Measurements from ENCODE around the gene USH1C.

USH1C gene

DNA sequence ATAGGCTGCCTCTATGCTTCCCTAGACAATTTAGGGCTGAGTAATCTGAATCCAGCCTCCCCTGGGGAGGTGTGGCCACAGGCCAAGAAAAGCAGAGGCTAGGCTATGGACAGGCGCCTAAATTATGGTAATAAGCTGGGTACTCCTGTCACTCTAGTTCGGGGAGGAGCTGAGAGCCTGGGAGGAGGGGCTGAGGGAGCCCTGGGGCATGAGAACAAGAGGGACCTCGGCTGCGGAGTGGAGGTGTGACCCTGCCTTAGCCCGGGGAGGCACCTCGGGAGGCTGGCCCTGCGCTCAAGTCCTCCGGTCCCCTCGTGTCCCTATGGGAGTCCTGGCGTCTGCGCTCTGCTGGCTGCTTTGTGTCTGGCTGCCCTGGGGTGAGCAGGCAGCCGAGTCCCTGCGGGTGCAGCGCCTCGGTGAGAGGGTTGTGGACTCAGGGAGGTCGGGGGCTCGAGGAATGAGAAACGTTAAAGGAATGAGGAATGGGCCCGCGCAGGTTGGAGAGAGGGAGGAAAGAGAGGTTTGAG, 2.9 kb upstream of the USH1C start, which contains the start of gene OTOG:
OTOG (plus strand) TSS at position 209 of the 527 bp plus-strand sequence; CDS start at position 323, 114 bp downstream.
- H3K4me3 ChIP-seq (ENCODE audit: extremely low read depth, insufficient read depth, low read length, poor library complexity, severe bottlenecking), result peak within 1 kb of the TSS; percentile 9
- no peaks in the 10 kb centered on the region for H3K36me3 ChIP-seq (ENCODE audit: control insufficient read depth, insufficient read depth, low read length)
- no peak within 1 kb of the TSS for H3K27ac ChIP-seq (ENCODE audit: low read depth, low read length, severe bottlenecking)
- WGBS, 2 experiments (ENCODE audit: insufficient coverage in 2 of 2), result 14 to 18% methylated on average over 17 to 20 of the region's 20 CpGs
- H3K4me1 ChIP-seq (ENCODE audit: control insufficient read depth, insufficient read depth, low read length, poor library complexity, severe bottlenecking), result peaks cover 7% of the 10 kb centered on the region
- H3K9me3 ChIP-seq (ENCODE audit: control insufficient read depth, low read length), result no peaks in the 10 kb centered on the region

- Histone ChIP-seq H3K9me3 (ENCODE audit: control insufficient read depth, low read length) (no peaks in the 10 kb centered on the region), H3K4me3 (ENCODE audit: extremely low read depth, insufficient read depth, low read length, poor library complexity, severe bottlenecking) (no peak overlapping the region), H3K27ac (ENCODE audit: low read depth, low read length, severe bottlenecking) (no peak overlapping the region), H3K4me1 (ENCODE audit: control insufficient read depth, insufficient read depth, low read length, poor library complexity, severe bottlenecking) (peaks cover 7% of the 10 kb centered on the region), H3K36me3 (ENCODE audit: control insufficient read depth, insufficient read depth, low read length) (no peaks in the 10 kb centered on the region)
- WGBS, 2 experiments (ENCODE audit: insufficient coverage in 2 of 2), result 100% methylated on average over 1 of the region's 2 CpGs
These were observed 2.0 kb upstream of the USH1C start for GRCh38 chr11:17546240-17546639.

DNA sequence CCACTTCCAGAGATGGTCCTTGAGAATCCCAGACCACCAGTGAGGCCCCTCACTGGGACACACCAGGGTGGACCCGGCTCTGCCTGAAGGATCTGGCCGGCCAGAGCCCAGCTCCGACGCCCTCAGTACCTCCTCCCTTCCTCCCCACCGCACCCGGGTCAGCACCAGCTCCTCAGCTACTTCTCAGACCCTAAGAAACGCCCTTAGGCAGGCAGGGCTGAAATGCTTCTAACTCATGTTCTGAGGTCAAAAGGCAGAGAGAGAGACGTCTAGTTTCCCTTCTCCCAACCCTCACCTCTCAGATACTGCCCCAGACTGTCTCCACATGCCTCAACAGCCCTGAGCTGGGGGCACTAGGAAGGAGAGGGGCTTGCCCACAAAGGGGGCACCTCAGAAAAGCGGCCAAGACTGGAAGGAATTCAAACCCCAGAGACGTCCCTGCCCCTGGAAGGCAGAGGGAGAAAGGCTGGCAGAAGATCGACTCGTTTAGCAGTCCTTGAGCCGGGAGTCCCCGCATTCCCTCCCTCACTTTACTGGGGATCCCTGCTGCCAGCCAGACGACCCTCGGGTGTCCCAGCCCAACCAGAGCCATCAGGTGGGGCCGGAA, 539 bp downstream of the USH1C start:
- H3K4me1 ChIP-seq (ENCODE audit: control insufficient read depth, insufficient read depth, low read length, poor library complexity, severe bottlenecking), result peaks cover 2% of the 10 kb centered on the region
- no peak overlapping the region for H3K27ac ChIP-seq (ENCODE audit: low read depth, low read length, severe bottlenecking)
- no peaks in the 10 kb centered on the region for H3K9me3 ChIP-seq (ENCODE audit: control insufficient read depth, low read length)
- 69 to 73% methylated on average over 4 to 14 of the region's 17 CpGs for WGBS, 2 experiments (ENCODE audit: insufficient coverage in 2 of 2)
- H3K4me3 ChIP-seq (ENCODE audit: extremely low read depth, insufficient read depth, low read length, poor library complexity, severe bottlenecking), result no peak overlapping the region
- H3K36me3 ChIP-seq (ENCODE audit: control insufficient read depth, insufficient read depth, low read length), result no peaks in the 10 kb centered on the region

GRCh38 chr11:17543041-17543440, 1.2 kb downstream of the USH1C start:
- Histone ChIP-seq H3K4me1 (ENCODE audit: control insufficient read depth, insufficient read depth, low read length, poor library complexity, severe bottlenecking) (peaks cover 2% of the 10 kb centered on the region), H3K36me3 (ENCODE audit: control insufficient read depth, insufficient read depth, low read length) (no peaks in the 10 kb centered on the region), H3K9me3 (ENCODE audit: control insufficient read depth, low read length) (no peaks in the 10 kb centered on the region), H3K27ac (ENCODE audit: low read depth, low read length, severe bottlenecking) (no peak overlapping the region), H3K4me3 (ENCODE audit: extremely low read depth, insufficient read depth, low read length, poor library complexity, severe bottlenecking) (no peak overlapping the region)
- WGBS, 2 experiments (ENCODE audit: insufficient coverage in 2 of 2), result 60% methylated on average over 1 of the region's 2 CpGs; no CpG with 5 or more reads in 1 of the 2 experiments

GRCh38 chr11:17542249-17542648, 2.0 kb downstream of the USH1C start:
- no peak overlapping the region for H3K4me3 ChIP-seq (ENCODE audit: extremely low read depth, insufficient read depth, low read length, poor library complexity, severe bottlenecking)
- H3K36me3 ChIP-seq (ENCODE audit: control insufficient read depth, insufficient read depth, low read length), result no peaks in the 10 kb centered on the region
- no peaks in the 10 kb centered on the region for H3K9me3 ChIP-seq (ENCODE audit: control insufficient read depth, low read length)
- H3K4me1 ChIP-seq (ENCODE audit: control insufficient read depth, insufficient read depth, low read length, poor library complexity, severe bottlenecking), result peaks cover 2% of the 10 kb centered on the region
- H3K27ac ChIP-seq (ENCODE audit: low read depth, low read length, severe bottlenecking), result no peak overlapping the region
- 98 to 100% methylated on average over 4 of the region's 4 CpGs for WGBS, 2 experiments (ENCODE audit: insufficient coverage in 2 of 2)

DNA sequence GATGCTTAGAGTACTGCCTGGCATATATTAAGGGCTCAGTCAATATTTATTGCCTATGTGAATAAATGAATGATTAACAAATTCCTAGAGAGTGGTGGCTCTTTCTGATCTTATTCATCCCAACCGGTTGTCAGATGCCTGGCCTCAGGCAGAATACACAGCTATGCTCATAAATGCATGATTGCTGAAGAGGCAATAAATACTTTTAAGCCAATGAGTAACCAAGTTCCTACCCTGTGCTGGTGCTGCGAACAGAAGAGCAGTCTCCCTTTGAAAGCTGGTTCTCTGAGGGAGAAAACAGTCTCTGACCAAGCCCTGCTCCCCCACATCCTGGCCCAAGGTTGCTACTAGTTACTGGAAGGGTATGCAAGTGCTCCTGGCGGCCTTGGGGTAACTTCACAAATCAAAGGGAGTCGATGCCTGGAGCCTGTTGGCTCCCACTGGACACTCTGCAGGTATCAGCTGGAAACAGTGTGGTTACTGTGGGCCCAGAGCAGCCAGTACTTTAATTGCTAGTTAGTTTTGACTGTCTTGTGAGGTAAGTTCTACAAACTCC, 2.8 kb downstream of the USH1C start:
- Histone ChIP-seq H3K4me3 (ENCODE audit: extremely low read depth, insufficient read depth, low read length, poor library complexity, severe bottlenecking) (no peak overlapping the region), H3K4me1 (ENCODE audit: control insufficient read depth, insufficient read depth, low read length, poor library complexity, severe bottlenecking) (no peaks in the 10 kb centered on the region), H3K9me3 (ENCODE audit: control insufficient read depth, low read length) (no peaks in the 10 kb centered on the region), H3K36me3 (ENCODE audit: control insufficient read depth, insufficient read depth, low read length) (no peaks in the 10 kb centered on the region), H3K27ac (ENCODE audit: low read depth, low read length, severe bottlenecking) (no peak overlapping the region)
- WGBS, 2 experiments (ENCODE audit: insufficient coverage in 2 of 2), result 78 to 79% methylated on average over 3 to 4 of the region's 4 CpGs

- H3K4me3 ChIP-seq (ENCODE audit: extremely low read depth, insufficient read depth, low read length, poor library complexity, severe bottlenecking), result no peak overlapping the region
- H3K4me1 ChIP-seq (ENCODE audit: control insufficient read depth, insufficient read depth, low read length, poor library complexity, severe bottlenecking), result no peaks in the 10 kb centered on the region
- 75 to 86% methylated on average over 3 of the region's 4 CpGs for whole genome bisulfite sequencing, 2 experiments (ENCODE audit: insufficient coverage in 2 of 2)
- H3K9me3 ChIP-seq (ENCODE audit: control insufficient read depth, low read length), result no peaks in the 10 kb centered on the region
- H3K27ac ChIP-seq (ENCODE audit: low read depth, low read length, severe bottlenecking), result no peak overlapping the region
- H3K36me3 ChIP-seq (ENCODE audit: control insufficient read depth, insufficient read depth, low read length), result no peaks in the 10 kb centered on the region
These were observed 3.4 kb downstream of the USH1C start for GRCh38 chr11:17540807-17541206.

DNA sequence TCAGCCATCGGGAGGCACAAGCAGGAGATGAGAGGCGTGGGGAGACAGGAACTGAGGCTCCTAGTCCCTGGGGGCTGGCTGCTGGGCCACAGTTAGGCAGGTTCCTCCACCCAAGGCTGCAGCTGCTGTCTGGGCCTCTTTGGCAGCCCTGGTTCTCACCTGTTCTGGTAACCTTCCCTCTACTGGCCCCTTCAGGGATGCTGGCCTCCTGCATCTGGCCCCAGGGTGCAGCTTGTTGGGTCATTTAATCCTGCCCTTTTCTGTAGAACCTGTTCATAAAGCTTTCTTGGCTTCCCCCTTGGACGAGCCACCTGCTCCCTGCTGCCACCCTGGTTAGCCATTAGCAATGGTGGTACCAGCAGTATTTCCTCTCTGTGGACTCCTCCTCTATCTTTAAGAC, 5.5 kb downstream of the USH1C start:
- no peaks in the 10 kb centered on the region for H3K36me3 ChIP-seq (ENCODE audit: control insufficient read depth, insufficient read depth, low read length)
- H3K27ac ChIP-seq (ENCODE audit: low read depth, low read length, severe bottlenecking), result no peak overlapping the region
- no peaks in the 10 kb centered on the region for H3K4me1 ChIP-seq (ENCODE audit: control insufficient read depth, insufficient read depth, low read length, poor library complexity, severe bottlenecking)
- WGBS, 2 experiments (ENCODE audit: insufficient coverage in 2 of 2), result 87 to 88% methylated on average over 2 to 3 of the region's 3 CpGs
- H3K9me3 ChIP-seq (ENCODE audit: control insufficient read depth, low read length), result no peaks in the 10 kb centered on the region
- H3K4me3 ChIP-seq (ENCODE audit: extremely low read depth, insufficient read depth, low read length, poor library complexity, severe bottlenecking), result no peak overlapping the region

- no peak overlapping the region for H3K4me3 ChIP-seq (ENCODE audit: extremely low read depth, insufficient read depth, low read length, poor library complexity, severe bottlenecking)
- WGBS, 2 experiments (ENCODE audit: insufficient coverage in 2 of 2), result 100% methylated on average over 1 of the region's 1 CpG
- H3K9me3 ChIP-seq (ENCODE audit: control insufficient read depth, low read length), result no peaks in the 10 kb centered on the region
- H3K36me3 ChIP-seq (ENCODE audit: control insufficient read depth, insufficient read depth, low read length), result no peaks in the 10 kb centered on the region
- no peak overlapping the region for H3K27ac ChIP-seq (ENCODE audit: low read depth, low read length, severe bottlenecking)
- H3K4me1 ChIP-seq (ENCODE audit: control insufficient read depth, insufficient read depth, low read length, poor library complexity, severe bottlenecking), result no peaks in the 10 kb centered on the region
These were observed 6.2 kb downstream of the USH1C start for GRCh38 chr11:17538054-17538453.

- H3K27ac ChIP-seq (ENCODE audit: low read depth, low read length, severe bottlenecking), result no peak overlapping the region
- H3K4me1 ChIP-seq (ENCODE audit: control insufficient read depth, insufficient read depth, low read length, poor library complexity, severe bottlenecking), result no peaks in the 10 kb centered on the region
- H3K36me3 ChIP-seq (ENCODE audit: control insufficient read depth, insufficient read depth, low read length), result no peaks in the 10 kb centered on the region
- WGBS, 2 experiments (ENCODE audit: insufficient coverage in 2 of 2), result 84 to 86% methylated on average over 8 of the region's 8 CpGs
- H3K4me3 ChIP-seq (ENCODE audit: extremely low read depth, insufficient read depth, low read length, poor library complexity, severe bottlenecking), result no peak overlapping the region
- H3K9me3 ChIP-seq (ENCODE audit: control insufficient read depth, low read length), result no peaks in the 10 kb centered on the region
These were observed 7.0 kb downstream of the USH1C start for GRCh38 chr11:17537261-17537660.

DNA sequence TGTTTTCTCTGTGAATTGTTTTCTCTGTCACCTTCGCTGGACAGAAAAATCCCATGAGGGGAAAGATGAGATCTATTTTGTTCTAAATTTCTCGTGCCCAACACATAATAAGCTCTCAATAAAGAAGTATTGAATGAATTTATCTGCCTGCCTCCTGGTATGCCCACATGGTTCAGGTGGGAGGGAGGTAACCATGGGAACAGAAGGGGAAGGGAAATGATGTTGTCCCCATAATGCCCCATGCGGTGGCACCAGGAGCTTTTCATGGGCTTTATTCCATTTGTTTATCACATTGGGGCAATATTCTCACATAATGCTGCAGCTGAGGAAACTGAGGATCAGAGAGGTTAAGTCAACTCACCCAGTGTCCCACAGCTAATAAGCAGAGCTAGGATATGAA, 8.7 kb downstream of the USH1C start:
- H3K4me1 ChIP-seq (ENCODE audit: control insufficient read depth, insufficient read depth, low read length, poor library complexity, severe bottlenecking), result peaks cover 5% of the 10 kb centered on the region
- no peak overlapping the region for H3K4me3 ChIP-seq (ENCODE audit: extremely low read depth, insufficient read depth, low read length, poor library complexity, severe bottlenecking)
- H3K9me3 ChIP-seq (ENCODE audit: control insufficient read depth, low read length), result no peaks in the 10 kb centered on the region
- 80% methylated on average over 1 of the region's 3 CpGs; no CpG with 5 or more reads in 1 of the 2 experiments for WGBS, 2 experiments (ENCODE audit: insufficient coverage in 2 of 2)
- no peaks in the 10 kb centered on the region for H3K36me3 ChIP-seq (ENCODE audit: control insufficient read depth, insufficient read depth, low read length)
- H3K27ac ChIP-seq (ENCODE audit: low read depth, low read length, severe bottlenecking), result no peak overlapping the region
